ENCODE measurements around the gene SOX4.

DNA sequence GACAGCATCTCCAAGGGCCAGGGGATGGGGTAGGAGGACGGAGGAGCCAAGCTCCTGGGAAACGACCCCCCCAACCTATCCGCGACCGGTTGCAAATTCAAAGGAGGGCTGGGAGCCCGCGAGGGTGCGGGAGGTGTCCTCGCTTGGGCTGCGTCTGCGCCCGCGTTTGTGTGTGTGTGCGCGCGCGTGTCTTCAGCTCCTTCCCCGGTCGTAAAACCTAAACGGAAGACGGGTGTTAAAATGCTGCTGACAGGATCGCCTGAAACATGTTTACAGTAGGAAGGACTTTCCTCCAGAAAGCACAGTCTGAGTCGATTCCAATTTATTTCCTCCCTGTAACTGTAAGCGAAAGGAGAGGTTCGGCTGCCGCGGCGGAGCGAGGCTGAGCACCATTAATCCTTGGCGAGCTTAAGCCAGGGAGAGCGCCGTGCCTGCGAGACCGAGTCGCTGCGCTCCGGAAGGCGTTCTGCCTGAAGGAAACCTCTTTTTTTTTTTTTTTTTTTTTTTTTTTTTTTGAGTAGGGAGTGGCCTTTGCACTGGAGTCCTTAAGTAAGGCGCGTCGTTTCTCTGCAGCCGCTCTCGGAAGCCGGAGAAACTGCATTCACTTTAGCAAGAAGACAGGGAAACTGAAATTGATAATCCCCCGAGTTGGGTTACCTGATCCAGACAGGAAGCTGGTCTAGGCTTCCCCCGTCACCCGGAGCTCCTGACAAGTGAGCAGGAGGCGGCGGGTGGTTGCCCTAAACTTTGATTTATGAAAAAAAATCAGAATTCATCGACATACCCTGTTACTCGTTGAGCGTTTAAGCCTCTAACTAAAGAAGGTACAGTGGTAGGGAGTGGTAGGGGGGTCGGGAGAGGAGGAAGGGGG lies 4.8 kb upstream of the SOX4 start:
- TF ChIP-seq, protein P1, sequence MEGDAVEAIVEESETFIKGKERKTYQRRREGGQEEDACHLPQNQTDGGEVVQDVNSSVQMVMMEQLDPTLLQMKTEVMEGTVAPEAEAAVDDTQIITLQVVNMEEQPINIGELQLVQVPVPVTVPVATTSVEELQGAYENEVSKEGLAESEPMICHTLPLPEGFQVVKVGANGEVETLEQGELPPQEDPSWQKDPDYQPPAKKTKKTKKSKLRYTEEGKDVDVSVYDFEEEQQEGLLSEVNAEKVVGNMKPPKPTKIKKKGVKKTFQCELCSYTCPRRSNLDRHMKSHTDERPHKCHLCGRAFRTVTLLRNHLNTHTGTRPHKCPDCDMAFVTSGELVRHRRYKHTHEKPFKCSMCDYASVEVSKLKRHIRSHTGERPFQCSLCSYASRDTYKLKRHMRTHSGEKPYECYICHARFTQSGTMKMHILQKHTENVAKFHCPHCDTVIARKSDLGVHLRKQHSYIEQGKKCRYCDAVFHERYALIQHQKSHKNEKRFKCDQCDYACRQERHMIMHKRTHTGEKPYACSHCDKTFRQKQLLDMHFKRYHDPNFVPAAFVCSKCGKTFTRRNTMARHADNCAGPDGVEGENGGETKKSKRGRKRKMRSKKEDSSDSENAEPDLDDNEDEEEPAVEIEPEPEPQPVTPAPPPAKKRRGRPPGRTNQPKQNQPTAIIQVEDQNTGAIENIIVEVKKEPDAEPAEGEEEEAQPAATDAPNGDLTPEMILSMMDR (IDR thresholded peaks at IDR 0.05), result no peak
- TF ChIP-seq EP300 (IDR thresholded peaks at IDR 0.05) (no peak), POLR2AphosphoS5 (IDR thresholded peaks at IDR 0.05) (peak in 1 of 2 donors; percentile 44), POLR2A (IDR thresholded peaks at IDR 0.05) (peak in 2 of 4 donors; percentile 30 to 47)

Data from upper lobe of left lung (tissue), 4 donors.